ENCODE results near the gene VWA8.
A peak's percentile ranks its signal among the peaks of the same experiment; 100 is the strongest.

Gene VWA8

GRCh38 chr13:41668130-41668757, 292.7 kb downstream of the VWA8 start:
- TF ChIP-seq ZNF70 (CRISPR knock-in tag; IDR thresholded peaks at IDR 0.05) (no peak), TSHZ2 (CRISPR knock-in tag; IDR thresholded peaks at IDR 0.05) (no peak), POU6F1 (CRISPR knock-in tag; IDR thresholded peaks at IDR 0.05; ENCODE audit: borderline replicate concordance, low read depth) (no peak), ZNF8 (CRISPR knock-in tag; IDR thresholded peaks at IDR 0.05) (no peak), CSDC2 (CRISPR knock-in tag; IDR thresholded peaks at IDR 0.05) (no peak), TOX (CRISPR knock-in tag; IDR thresholded peaks at IDR 0.05; ENCODE audit: borderline replicate concordance) (no peak), PPARA (CRISPR knock-in tag; IDR thresholded peaks at IDR 0.05; ENCODE audit: borderline replicate concordance) (no peak), TCF4 (CRISPR knock-in tag; IDR thresholded peaks at IDR 0.05; ENCODE audit: borderline replicate concordance) (no peak), ISL1 (CRISPR knock-in tag; IDR thresholded peaks at IDR 0.05) (no peak), OSR1 (CRISPR knock-in tag; IDR thresholded peaks at IDR 0.05) (no peak), ZC3H10 (CRISPR knock-in tag; IDR thresholded peaks at IDR 0.05) (no peak), PATZ1 (CRISPR knock-in tag; IDR thresholded peaks at IDR 0.05; ENCODE audit: borderline replicate concordance) (no peak), GLIS3 (CRISPR knock-in tag; IDR thresholded peaks at IDR 0.05) (no peak), ZFP30 (CRISPR knock-in tag; IDR thresholded peaks at IDR 0.05) (no peak), ZFP3 (CRISPR knock-in tag; IDR thresholded peaks at IDR 0.05) (no peak), RARB (CRISPR knock-in tag; IDR thresholded peaks at IDR 0.05) (no peak), ARNTL (CRISPR knock-in tag; IDR thresholded peaks at IDR 0.05; ENCODE audit: borderline replicate concordance, low read depth) (no peak)
- peak; percentile 100 for ATAC-seq

- no peak for ATAC-seq
- no peak for TF ChIP-seq PATZ1 (CRISPR knock-in tag; IDR thresholded peaks at IDR 0.05; ENCODE audit: borderline replicate concordance)
- no peak for TF ChIP-seq TCF4 (CRISPR knock-in tag; IDR thresholded peaks at IDR 0.05; ENCODE audit: borderline replicate concordance)
- TF ChIP-seq ZNF8 (CRISPR knock-in tag; IDR thresholded peaks at IDR 0.05) = no peak
- no peak for TF ChIP-seq ZNF70 (CRISPR knock-in tag; IDR thresholded peaks at IDR 0.05)
- no peak for TF ChIP-seq CSRNP3 (CRISPR knock-in tag; IDR thresholded peaks at IDR 0.05)
- no peak for TF ChIP-seq GLIS3 (CRISPR knock-in tag; IDR thresholded peaks at IDR 0.05)
- no peak for TF ChIP-seq TOX (CRISPR knock-in tag; IDR thresholded peaks at IDR 0.05; ENCODE audit: borderline replicate concordance)
- no peak for TF ChIP-seq TSHZ2 (CRISPR knock-in tag; IDR thresholded peaks at IDR 0.05)
- no peak for TF ChIP-seq SNAI2 (CRISPR knock-in tag; IDR thresholded peaks at IDR 0.05)
- TF ChIP-seq OSR1 (CRISPR knock-in tag; IDR thresholded peaks at IDR 0.05) = no peak
- TF ChIP-seq ISL1 (CRISPR knock-in tag; IDR thresholded peaks at IDR 0.05) = no peak
- TF ChIP-seq ZFP3 (CRISPR knock-in tag; IDR thresholded peaks at IDR 0.05) = no peak
- TF ChIP-seq POU6F1 (CRISPR knock-in tag; IDR thresholded peaks at IDR 0.05; ENCODE audit: borderline replicate concordance, low read depth) = no peak
- TF ChIP-seq ESRRG (CRISPR knock-in tag; IDR thresholded peaks at IDR 0.05) = no peak
- no peak for TF ChIP-seq ARNTL (CRISPR knock-in tag; IDR thresholded peaks at IDR 0.05; ENCODE audit: borderline replicate concordance, low read depth)
- TF ChIP-seq BACH2 (CRISPR knock-in tag; IDR thresholded peaks at IDR 0.05; ENCODE audit: borderline replicate concordance) = no peak
- TF ChIP-seq ZNF565 (CRISPR knock-in tag; conservative IDR thresholded peaks at IDR 0.05; ENCODE audit: low read depth) = no peak
- no peak for TF ChIP-seq PPARA (CRISPR knock-in tag; IDR thresholded peaks at IDR 0.05; ENCODE audit: borderline replicate concordance)
Measured at GRCh38 chr13:41666644-41667043, 294.3 kb downstream of the VWA8 start.
